Stimulated activated CD4-positive, alpha-beta T cell treated with anti-CD3 and anti-CD28 coated beads, Interleukin-1b, Interleukin-23, amount 100 ng/mL, for 1 hour (primary cell): ENCODE data around the gene MYBL2.

Source experiments
- DNase-seq, 2 donors: peaks; one replicate each; pipeline ENCODE4 v3.0.0-alpha.2; 2020; ENCODE audit warnings: low read depth in 2 of 2

The MYBL2 gene

GRCh38 chr20:43681991-43682410, 15.1 kb downstream of the MYBL2 start:
- DNase-seq, result no peak

GRCh38 chr20:43682446-43682845, 15.5 kb downstream of the MYBL2 start:
- no peak for DNase-seq

GRCh38 chr20:43686820-43687219, 19.9 kb downstream of the MYBL2 start:
- DNase-seq, result no peak

- DNase-seq, result no peak
Measured at GRCh38 chr20:43689165-43689564, 22.3 kb downstream of the MYBL2 start.

DNA sequence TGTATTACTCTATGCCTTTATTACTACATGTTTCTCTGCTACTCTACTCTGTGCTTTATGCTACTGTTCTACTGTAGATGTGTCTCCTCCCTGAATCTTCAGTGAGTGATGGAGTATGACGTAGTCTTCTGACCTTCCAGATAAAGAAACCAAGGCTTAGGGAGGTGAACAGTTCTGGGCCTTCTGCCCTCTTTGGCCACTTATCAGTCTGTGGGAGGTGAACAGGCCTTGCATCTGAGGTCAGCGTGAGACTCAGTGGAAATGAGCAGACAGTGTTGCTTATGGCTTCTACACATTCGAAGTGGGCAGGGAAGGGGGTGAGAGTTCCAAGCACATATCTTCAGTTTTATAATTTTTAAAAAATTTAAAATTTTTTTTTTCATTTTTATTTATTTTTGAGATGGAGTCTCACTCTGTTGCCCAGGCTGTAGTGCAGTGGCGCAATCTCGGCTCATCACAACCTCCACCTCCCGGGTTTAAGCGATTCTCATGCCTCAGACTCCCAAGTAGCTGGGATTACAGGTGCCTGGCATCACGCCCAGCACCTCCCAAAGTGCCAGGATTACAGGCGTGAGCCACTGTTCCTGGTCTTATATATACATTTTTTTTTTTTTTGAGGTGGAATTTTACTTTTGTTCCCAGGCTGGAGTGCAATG, 24.2 kb downstream of the MYBL2 start:
- no peak for DNase-seq

DNA sequence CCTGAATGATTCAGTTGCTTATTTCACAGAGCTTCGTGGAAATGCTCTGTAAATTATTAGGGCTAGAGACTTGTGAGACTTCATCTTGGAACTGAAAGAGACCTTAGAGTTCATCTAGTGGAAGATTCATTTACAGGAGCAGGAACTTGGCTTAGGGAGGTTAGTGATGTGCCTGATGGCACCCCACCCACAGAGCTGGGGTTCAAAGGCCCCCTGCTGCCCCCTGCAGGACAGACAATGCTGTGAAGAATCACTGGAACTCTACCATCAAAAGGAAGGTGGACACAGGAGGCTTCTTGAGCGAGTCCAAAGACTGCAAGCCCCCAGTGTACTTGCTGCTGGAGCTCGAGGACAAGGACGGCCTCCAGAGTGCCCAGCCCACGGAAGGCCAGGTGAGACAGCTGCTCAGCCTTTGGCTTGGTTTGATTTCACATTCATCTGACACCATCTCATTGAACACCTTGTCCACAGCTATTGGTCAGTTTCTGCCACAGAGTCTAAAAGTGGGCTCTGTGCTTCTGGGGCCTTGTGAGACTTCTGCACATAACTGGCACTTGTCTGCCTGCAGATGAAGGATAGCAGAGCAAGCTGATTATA, 25.1 kb downstream of the MYBL2 start:
- peak in 1 of 2 donors; percentile 32 for DNase-seq

DNA sequence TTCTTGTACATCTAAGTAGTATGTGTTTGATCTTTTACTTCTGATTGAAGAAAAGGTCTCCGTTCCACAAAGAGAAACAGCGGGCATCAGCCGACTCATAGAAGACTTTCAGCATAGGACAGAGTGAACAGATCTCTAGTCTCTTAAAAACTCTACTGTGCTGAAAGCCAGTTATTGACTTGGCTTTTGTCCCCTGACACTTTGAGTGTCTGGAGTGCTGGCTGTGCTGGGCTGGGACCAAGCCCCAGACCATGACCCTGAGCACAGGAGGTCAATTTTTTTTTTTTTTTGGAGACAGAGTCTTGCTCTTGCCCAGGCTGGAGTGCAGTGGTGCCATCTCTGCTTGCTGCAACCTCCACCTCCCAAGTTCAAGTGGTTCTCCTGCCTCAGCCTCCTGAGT, 27.8 kb downstream of the MYBL2 start:
- DNase-seq, result no peak

GRCh38 chr20:43695571-43695970, 28.7 kb downstream of the MYBL2 start:
- no peak for DNase-seq

- no peak for DNase-seq
Measured at GRCh38 chr20:43699941-43700565, 33.1 kb downstream of the MYBL2 start.

DNA sequence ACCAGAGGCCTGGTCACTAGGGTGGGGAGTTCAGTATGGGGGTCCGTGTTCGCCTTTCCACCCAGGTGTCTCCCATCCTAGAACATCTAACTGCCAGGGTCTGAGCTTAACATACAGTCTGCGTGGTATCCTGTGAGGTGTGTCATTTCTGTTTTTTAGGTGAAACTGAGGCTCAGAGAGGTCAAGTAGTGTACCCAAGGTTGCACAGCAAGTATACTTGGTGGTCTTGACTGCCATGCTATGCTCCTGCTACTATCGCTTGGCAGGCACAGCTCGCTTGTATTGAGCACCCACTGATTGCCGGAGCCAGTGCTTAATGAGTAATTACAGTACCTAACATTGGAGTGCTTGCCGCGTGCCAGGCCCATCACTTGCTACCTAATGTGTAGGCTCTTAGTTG, 33.7 kb downstream of the MYBL2 start:
- DNase-seq, result no peak

GRCh38 chr20:43702502-43702901, 35.6 kb downstream of the MYBL2 start:
- DNase-seq, result no peak

GRCh38 chr20:43710370-43711044, 43.6 kb downstream of the MYBL2 start:
- DNase-seq, result no peak

- no peak for DNase-seq
Measured at GRCh38 chr20:43711098-43711654, 44.3 kb downstream of the MYBL2 start.

DNA sequence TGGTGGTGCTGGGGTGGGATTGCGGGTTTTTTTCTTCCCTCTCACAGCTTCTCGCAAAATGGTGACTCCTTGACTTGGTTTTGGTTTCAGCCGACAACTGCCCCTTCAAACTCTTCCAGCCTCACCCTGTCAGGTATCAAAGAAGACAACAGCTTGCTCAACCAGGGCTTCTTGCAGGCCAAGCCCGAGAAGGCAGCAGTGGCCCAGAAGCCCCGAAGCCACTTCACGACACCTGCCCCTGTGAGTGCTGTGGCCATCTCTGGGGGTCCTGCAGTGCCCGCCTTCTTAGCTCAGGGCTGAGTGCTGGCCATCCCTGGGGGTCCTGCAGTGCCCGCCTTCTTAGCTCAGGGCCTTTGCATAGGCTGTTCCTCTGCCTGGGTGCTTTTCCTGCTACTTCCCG, 48.1 kb downstream of the MYBL2 start:
- DNase-seq, result no peak

DNA sequence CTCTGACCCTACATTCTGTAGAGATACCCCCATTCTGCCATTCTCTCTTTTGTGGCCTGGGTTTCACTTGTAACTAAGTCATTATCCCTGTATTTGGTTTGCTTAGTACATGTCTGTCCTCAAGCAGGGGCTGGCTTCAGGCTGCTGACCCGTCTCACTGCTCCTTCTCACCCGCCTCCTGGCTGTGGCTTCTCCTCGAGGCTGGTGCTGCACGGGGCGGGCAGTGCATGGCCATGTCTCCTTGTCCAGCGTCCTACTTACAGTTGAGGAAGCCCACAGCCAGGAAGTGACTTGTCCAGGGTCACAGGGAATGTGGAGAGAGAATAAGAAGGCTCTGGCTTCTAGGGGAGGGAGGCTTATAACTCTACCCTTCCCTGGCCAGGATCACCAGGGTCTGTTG, 48.6 kb downstream of the MYBL2 start:
- no peak for DNase-seq

DNA sequence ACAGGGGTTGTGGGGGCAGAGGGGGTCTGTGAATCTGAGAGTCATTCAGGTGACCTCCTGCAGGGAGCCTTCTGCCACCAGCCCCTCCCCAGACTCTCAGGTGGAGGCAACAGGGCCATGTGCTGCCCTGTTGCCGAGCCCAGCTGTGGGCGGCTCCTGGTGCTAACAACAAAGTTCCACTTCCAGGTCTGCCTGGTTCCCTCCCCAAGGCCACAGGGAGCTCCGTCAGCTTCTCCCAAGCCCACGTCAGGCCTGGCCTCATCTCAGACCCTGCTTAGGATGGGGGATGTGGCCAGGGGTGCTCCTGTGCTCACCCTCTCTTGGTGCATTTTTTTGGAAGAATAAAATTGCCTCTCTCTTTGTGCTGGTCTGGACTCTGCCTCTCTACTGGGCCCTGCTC, 49.2 kb downstream of the MYBL2 start:
- DNase-seq, result no peak

DNA sequence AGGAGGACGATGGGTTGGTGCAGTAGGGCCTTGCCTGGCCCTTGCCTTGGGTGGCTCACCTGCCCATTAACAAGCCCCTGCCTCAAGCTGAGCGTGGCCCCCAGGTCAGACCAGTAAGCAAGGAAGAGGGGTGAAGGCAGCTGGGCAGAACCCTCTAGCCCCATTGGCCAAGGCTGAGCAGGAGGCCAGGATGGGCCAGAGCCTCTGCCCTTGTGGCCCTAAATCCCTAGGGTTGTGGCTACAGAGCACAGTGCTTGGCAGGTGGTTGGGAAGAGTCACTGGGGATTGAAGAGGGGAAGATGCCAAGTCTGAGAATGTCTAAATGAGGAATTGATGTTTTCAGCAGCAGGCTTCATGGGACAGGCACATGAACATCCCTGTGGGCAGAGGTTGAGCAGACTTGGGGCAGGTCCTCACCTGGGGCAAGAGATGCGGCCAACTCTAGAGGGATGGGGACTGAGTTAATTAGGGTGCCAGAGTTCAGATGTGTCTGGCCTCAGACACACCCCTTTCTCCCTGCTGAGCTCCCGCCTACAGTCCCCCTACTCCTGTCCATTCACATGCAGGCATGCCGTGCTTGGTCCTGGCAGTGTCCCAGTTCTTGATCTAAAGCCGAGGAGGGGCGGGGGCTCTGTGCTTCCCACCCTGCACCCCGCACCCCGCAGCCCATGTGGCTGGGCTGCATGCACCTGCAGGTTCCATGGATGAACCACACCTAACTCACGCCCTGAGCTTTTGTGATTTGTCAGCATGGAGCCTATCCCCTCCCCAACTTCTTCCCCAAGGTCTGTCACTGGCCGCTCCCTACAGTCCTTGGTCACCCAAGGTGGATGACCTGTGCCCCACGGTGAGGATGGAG, 50.1 kb downstream of the MYBL2 start:
- DNase-seq, result no peak

GRCh38 chr20:43717616-43717995, 50.7 kb downstream of the MYBL2 start:
- DNase-seq, result no peak

DNA sequence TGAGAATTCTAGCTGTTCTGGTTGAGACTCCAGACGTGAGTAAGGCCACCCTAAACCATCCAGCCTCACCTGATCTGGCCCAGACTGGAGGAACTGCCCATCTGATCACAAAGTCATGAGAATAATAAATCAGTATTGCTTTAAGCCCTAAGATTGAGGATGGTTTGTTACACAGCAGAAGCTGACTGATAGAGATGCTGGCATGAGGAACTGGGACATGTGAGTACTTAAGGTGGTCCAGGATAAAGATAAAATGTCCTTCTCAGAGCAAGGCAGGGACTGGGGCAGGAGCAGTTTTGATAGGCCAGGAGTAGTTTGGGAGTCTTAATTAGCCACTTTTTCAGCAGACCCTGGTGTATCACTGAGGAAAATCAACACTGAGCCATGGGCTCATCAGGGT, 53.1 kb downstream of the MYBL2 start:
- DNase-seq, result no peak

DNA sequence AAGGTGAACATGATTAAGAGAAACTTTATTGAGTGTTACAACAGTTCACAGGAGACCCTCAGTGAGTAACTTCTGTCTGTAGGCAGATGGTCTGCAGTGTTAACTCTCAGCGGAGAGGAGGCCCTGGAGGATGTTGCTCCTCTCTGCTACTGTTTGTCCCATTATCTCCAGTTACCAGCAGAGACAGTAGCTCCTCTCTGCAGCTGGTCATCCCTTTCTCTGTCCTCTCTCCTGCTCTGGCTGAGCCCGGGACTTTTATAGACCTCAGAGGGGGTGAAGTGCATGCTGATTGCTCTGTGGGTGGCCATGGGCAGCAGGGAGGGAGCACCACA, 54.1 kb downstream of the MYBL2 start:
- DNase-seq, result no peak

GRCh38 chr20:43721429-43722152, 54.7 kb downstream of the MYBL2 start:
- no peak for DNase-seq
